HepG2 (cell line): ENCODE results near the gene BBS1. TPM values are rescaled to one million over a fixed set of nuclear protein-coding genes. Genes with fewer than 3 reads are reported as not detected.

Source experiments
- ATAC-seq: fragments of 200-7000 bp; cut with Tn5 transposase; 3 replicates; pipeline ENCODE4 v1.9.1; 2020; ENCODE audit warnings: mild to moderate bottlenecking, moderate library complexity
- BruUV-seq: library from RNA; stranded (reverse); fragments of 400-500 nt; replicated peaks from 2 replicates; lab custom pipeline; 2021; lab: Mats Ljungman, UMichigan
- CTCF ChIA-PET: fragments of 300-600 bp; formaldehyde crosslinking; extraction: SDS; loops from one replicate; lab custom pipeline; 2021; ENCODE audit warnings: low total read pairs, inconsistent platforms, low intra/inter-chr PET ratio; lab: Yijun Ruan, JAX
- POLR2A ChIA-PET: fragments of 350-600 bp; sonication (Branson Sonifier 250); formaldehyde crosslinking; loops from one replicate; lab custom pipeline; 2020; ENCODE audit warnings: antibody characterized with exemption, inconsistent platforms; lab: Yijun Ruan, JAX
- DNase-seq: peaks from one replicate; pipeline ENCODE4 v3.0.0-alpha.2; 2015; ENCODE audit warnings: low spot score
- FAIRE-seq: peaks from 3 replicates; lab custom pipeline; 2011; peaks lifted over from hg19 to GRCh38; lab: Jason Lieb, UNC
- H2AFZ ChIP-seq: one replicate; pipeline ENCODE4 v1.6.1; 2011; ENCODE audit warnings: low read length, inconsistent platforms
- H3K27ac ChIP-seq: fragments of 300-600 bp; 3 replicates; pipeline ENCODE4 v1.8.0; 2011; ENCODE audit warnings: mixed run types, mild to moderate bottlenecking, mixed read lengths, low read length, inconsistent platforms; ENCODE audit not compliant: insufficient read depth; ENCODE audit errors: extremely low read length
- H3K27me3 ChIP-seq, 2 experiments: fragments of 200-600 bp in 1 of 2; 2 replicates in 1 of 2; 3 replicates in 1 of 2; pipeline versions ENCODE4 v1.6.0 to v1.8.0; 2011; ENCODE audit warnings: low read length in 2 of 2, mild to moderate bottlenecking in 2 of 2, moderate library complexity in 2 of 2, inconsistent platforms in 1 of 2; ENCODE audit not compliant: insufficient read depth in 2 of 2, control insufficient read depth in 1 of 2
- H3K36me3 ChIP-seq, 2 experiments: fragments of 200-600 bp in 1 of 2; replicated peaks in 1 of 2; 2 replicates in 1 of 2; 3 replicates in 1 of 2; pipeline versions ENCODE4 v1.5.1 to v1.8.0; 2011; ENCODE audit warnings: low read length in 2 of 2, inconsistent platforms in 1 of 2; ENCODE audit not compliant: insufficient read depth in 2 of 2, control insufficient read depth in 1 of 2
- H3K4me1 ChIP-seq: 2 replicates; pipeline ENCODE4 v1.5.1; 2012; ENCODE audit warnings: low read length, inconsistent platforms; ENCODE audit not compliant: insufficient read depth
- H3K4me2 ChIP-seq: 2 replicates; pipeline ENCODE4 v1.6.0; 2011; ENCODE audit warnings: low read depth, low read length, inconsistent platforms
- H3K4me3 ChIP-seq, 3 experiments: fragments of 200-600 bp in 1 of 3; sonication (generic), shearing (Covaris generic) in 1 of 3; replicated peaks in 1 of 3; 2 replicates each; pipeline ENCODE4 v1.5.1; 2011 to 2016; ENCODE audit warnings: low read length in 3 of 3, inconsistent platforms in 2 of 3, low read depth in 2 of 3, mild to moderate bottlenecking in 2 of 3, control low read depth in 1 of 3, mixed read lengths in 1 of 3; ENCODE audit not compliant: insufficient read depth in 1 of 3
- H3K79me2 ChIP-seq: one replicate; pipeline ENCODE4 v1.6.1; 2011; ENCODE audit warnings: low read length, inconsistent platforms; ENCODE audit not compliant: insufficient read depth
- H3K9ac ChIP-seq: 2 replicates; pipeline ENCODE4 v1.6.0; 2011; ENCODE audit warnings: mild to moderate bottlenecking, low read depth, low read length, inconsistent platforms; ENCODE audit not compliant: insufficient read depth
- H3K9me3 ChIP-seq: 2 replicates; pipeline ENCODE4 v1.5.1; 2012; ENCODE audit warnings: mild to moderate bottlenecking, low read length
- H4K20me1 ChIP-seq: 2 replicates; pipeline ENCODE4 v1.6.0; 2011; ENCODE audit warnings: inconsistent platforms, mild to moderate bottlenecking, low read length, moderate library complexity; ENCODE audit not compliant: insufficient read depth
- AGO1 ChIP-seq: fragments of 200-400 bp; formaldehyde crosslinking; IDR thresholded peaks from 2 replicates; pipeline ENCODE4 v1.6.1; 2017; ENCODE audit warnings: mild to moderate bottlenecking, low read depth, low read length, moderate library complexity; ENCODE audit not compliant: poor library complexity, severe bottlenecking
- AGO2 ChIP-seq: fragments of 200-400 bp; formaldehyde crosslinking; optimal IDR thresholded peaks from 2 replicates; pipeline ENCODE3; 2017; ENCODE audit warnings: mild to moderate bottlenecking, low read depth, low read length, moderate library complexity
- CCAR2 ChIP-seq: fragments of 200-400 bp; formaldehyde crosslinking; optimal IDR thresholded peaks from 2 replicates; pipeline ENCODE3; 2018; ENCODE audit warnings: low read depth, mild to moderate bottlenecking, low read length, moderate library complexity
- CTCF ChIP-seq: sonication (generic); formaldehyde crosslinking; IDR thresholded peaks from 2 replicates; pipeline ENCODE4 v1.5.0; 2020; ENCODE audit warnings: mild to moderate bottlenecking, missing genetic modification reagents, moderate library complexity
- ZFP91 ChIP-seq: sonication (generic); formaldehyde crosslinking; IDR thresholded peaks from 2 replicates; pipeline ENCODE4 v1.9.0; 2022; ENCODE audit warnings: missing genetic modification reagents, mild to moderate bottlenecking, borderline replicate concordance
- ZFY ChIP-seq: sonication (generic); formaldehyde crosslinking; IDR thresholded peaks from 2 replicates; pipeline ENCODE4 v1.4.0; 2020; ENCODE audit warnings: missing genetic modification reagents
- WGBS: methylation state at CpG from one replicate; pipeline ENCODE4 v1.1.6; 2017; ENCODE audit warnings: low lambda C conversion rate; 5-methylcytosine and 5-hydroxymethylcytosine counted together
- in situ Hi-C: cut with HindIII; loops from 2 replicates; pipeline ENCODE4 v1.10.0; 2017; ENCODE audit warnings: low pct_unique_long_range_greater_than_20kb; ENCODE audit not compliant: extremely low pct_ligation_motif_present
- intact Hi-C: fragments of 100-400 bp; cut with micrococcal nuclease; formaldehyde crosslinking; loops from one replicate; pipeline ENCODE4 v1.10.0; 2022; ENCODE audit not compliant: unreplicated experiment
- polyA plus RNA-seq, 8 experiments: library from polyadenylated mRNA; depleted of rRNA in 3 of 8; stranded (reverse) in 7 of 8; unstranded in 1 of 8; fragments of >200 nt; fragmentation: Illumina TruSeq in 4 of 8; extraction: Trizol in 4 of 8; gene quantifications; 2 replicates each; pipeline versions ENCODE4 v1.2.1 to v1.2.3, GENCODE V29; 2011 to 2016; ENCODE audit warnings: low read depth in 4 of 8, missing spikeins in 1 of 8, mixed read lengths in 1 of 8; ENCODE audit not compliant: insufficient read depth in 1 of 8
- total RNA-seq, 5 experiments: library from RNA; depleted of rRNA; stranded (reverse); fragments of >200 nt; fragmentation: Illumina TruSeq; extraction: Trizol; gene quantifications; 2 replicates each; pipeline ENCODE4 v1.2.3, GENCODE V29; 2016; ENCODE audit warnings: low read depth in 1 of 5

The BBS1 gene
- total and polyA plus RNA-seq, 2 of the 13 experiments (the other 11 are each of a cell fraction or from before 2014, with no cell fraction given): 11.7 to 14.1 TPM

- FAIRE-seq: no peak
- CTCF ChIA-PET: interaction anchor here (1.3 kb wide), 1 partner anchor 68 kb away, joined by 7 read pairs; no protein-coding TSS in a partner anchor
- H3K79me2 ChIP-seq: peaks cover 2% of the 10 kb centered on the region
- H3K4me3 ChIP-seq: no peak overlapping the region
- no peak for ATAC-seq
- in situ Hi-C loops (no loop called here), intact Hi-C loops (no loop called here)
- TF ChIP-seq CCAR2 (no peak), ZFP91 (CRISPR knock-in tag) (0 out of 2 replicates have a peak, but pooled peaks have one; percentile 4), CTCF (CRISPR knock-in tag) (0 out of 2 replicates have a peak, but pooled peaks have one; percentile 6), AGO2 (peak; percentile 59), AGO1 (peak; percentile 40), ZFY (CRISPR knock-in tag) (no peak)
- peaks cover 0 to 2% of the 10 kb centered on the region in 2 experiments; a peak in 3 of 5 replicates for H3K36me3 ChIP-seq
- no peaks in the 10 kb centered on the region for H3K9me3 ChIP-seq
- no peaks in the 10 kb centered on the region for H3K27me3 ChIP-seq
- no TSS peak for BruUV-seq
- peaks cover 18% of the 10 kb centered on the region for H3K4me1 ChIP-seq
- no peaks in the 10 kb centered on the region for H4K20me1 ChIP-seq
- H3K4me2 ChIP-seq: no peak overlapping the region
- POLR2A ChIA-PET: no interaction called here
- DNase-seq: no peak
- no peak overlapping the region for H3K27ac ChIP-seq
- 77% methylated on average over 8 of the region's 10 CpGs for WGBS
- H3K9ac ChIP-seq: no peak overlapping the region
- H2AFZ ChIP-seq: no peak overlapping the region
These were observed 34.1 kb upstream of the BBS1 start for GRCh38 chr11:66476173-66476840.
